ENCODE data around the gene NUSAP1.
"Not testable (repeated sequence)": the region's sequence is repeated elsewhere in the genome, so short reads cannot be mapped to it uniquely, and the experiment has no call there.

The NUSAP1 gene

GRCh38 chr15:41333026-41333562 is 413 bp downstream of the NUSAP1 start:
- no peak for DNase-seq (ENCODE audit: low spot score)

- no peak for DNase-seq (ENCODE audit: low spot score)
Measured at GRCh38 chr15:41334293-41335120, 1.8 kb downstream of the NUSAP1 start.

- no peak for DNase-seq (ENCODE audit: low spot score)
Measured at GRCh38 chr15:41336549-41336948, 3.9 kb downstream of the NUSAP1 start.

GRCh38 chr15:41337047-41337446 is 4.4 kb downstream of the NUSAP1 start:
- no peak for DNase-seq (ENCODE audit: low spot score)

- DNase-seq (ENCODE audit: low spot score), result no peak
Measured at GRCh38 chr15:41337631-41338522, 5.2 kb downstream of the NUSAP1 start.

- DNase-seq (ENCODE audit: low spot score), result no peak
Measured at GRCh38 chr15:41340189-41340695, 7.6 kb downstream of the NUSAP1 start.

- DNase-seq (ENCODE audit: low spot score), result no peak
Measured at GRCh38 chr15:41341519-41341918, 8.8 kb downstream of the NUSAP1 start.

GRCh38 chr15:41347236-41347635 is 14.6 kb downstream of the NUSAP1 start:
- DNase-seq (ENCODE audit: low spot score), result no peak

GRCh38 chr15:41350057-41350717 is 17.5 kb downstream of the NUSAP1 start:
- no peak for DNase-seq (ENCODE audit: low spot score)

GRCh38 chr15:41354371-41354770 is 21.7 kb downstream of the NUSAP1 start:
- DNase-seq (ENCODE audit: low spot score), result no peak

GRCh38 chr15:41367418-41367817 is 34.7 kb downstream of the NUSAP1 start:
- no peak for DNase-seq (ENCODE audit: low spot score)

- no peak for DNase-seq (ENCODE audit: low spot score)
Measured at GRCh38 chr15:41377978-41378377, 45.3 kb downstream of the NUSAP1 start.

GRCh38 chr15:41383974-41384749 is 51.5 kb downstream of the NUSAP1 start:
- DNase-seq (ENCODE audit: low spot score), result not testable (repeated sequence)

GRCh38 chr15:41387646-41388045 is 55.0 kb downstream of the NUSAP1 start:
- no peak for DNase-seq (ENCODE audit: low spot score)

- no peak for DNase-seq (ENCODE audit: low spot score)
Measured at GRCh38 chr15:41392659-41393058, 60.0 kb downstream of the NUSAP1 start.

- no peak for DNase-seq (ENCODE audit: low spot score)
Measured at GRCh38 chr15:41394924-41395323, 62.2 kb downstream of the NUSAP1 start.

GRCh38 chr15:41396111-41396510 is 63.4 kb downstream of the NUSAP1 start:
- DNase-seq (ENCODE audit: low spot score), result no peak

- peak; percentile 27 for DNase-seq (ENCODE audit: low spot score)
Measured at GRCh38 chr15:41401904-41402267, 69.2 kb downstream of the NUSAP1 start.

- no peak for DNase-seq (ENCODE audit: low spot score)
Measured at GRCh38 chr15:41407341-41407740, 74.7 kb downstream of the NUSAP1 start.

- DNase-seq (ENCODE audit: low spot score), result peak; percentile 47
Measured at GRCh38 chr15:41408234-41408641, 75.6 kb downstream of the NUSAP1 start.

GRCh38 chr15:41411031-41411430 is 78.3 kb downstream of the NUSAP1 start:
- no peak for DNase-seq (ENCODE audit: low spot score)
